ENCODE results near the gene CPSF7.

Gene CPSF7

DNA sequence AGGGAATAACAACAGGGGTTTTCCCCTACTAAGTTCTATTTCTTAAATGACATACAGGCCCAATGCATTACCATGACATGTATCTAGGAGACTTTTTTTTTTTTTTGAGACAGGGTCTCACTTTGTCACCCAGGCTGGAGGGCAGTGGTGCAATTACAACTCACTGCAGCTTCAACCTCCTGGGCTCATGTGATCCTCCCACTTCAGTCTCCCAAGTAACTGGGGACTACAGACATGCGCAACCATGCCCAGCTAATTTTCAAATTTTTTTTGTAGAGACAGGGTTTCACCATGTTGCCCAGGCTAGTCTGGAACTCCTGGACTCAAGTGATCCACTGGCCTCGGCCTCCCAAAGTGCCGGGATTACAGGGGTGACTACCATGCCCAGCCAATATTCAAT lies 7.5 kb downstream of the CPSF7 start:
- no peak overlapping the region for H3K4me3 ChIP-seq (ENCODE audit: control insufficient read depth, low read depth, low read length)
- TF ChIP-seq, protein P1, sequence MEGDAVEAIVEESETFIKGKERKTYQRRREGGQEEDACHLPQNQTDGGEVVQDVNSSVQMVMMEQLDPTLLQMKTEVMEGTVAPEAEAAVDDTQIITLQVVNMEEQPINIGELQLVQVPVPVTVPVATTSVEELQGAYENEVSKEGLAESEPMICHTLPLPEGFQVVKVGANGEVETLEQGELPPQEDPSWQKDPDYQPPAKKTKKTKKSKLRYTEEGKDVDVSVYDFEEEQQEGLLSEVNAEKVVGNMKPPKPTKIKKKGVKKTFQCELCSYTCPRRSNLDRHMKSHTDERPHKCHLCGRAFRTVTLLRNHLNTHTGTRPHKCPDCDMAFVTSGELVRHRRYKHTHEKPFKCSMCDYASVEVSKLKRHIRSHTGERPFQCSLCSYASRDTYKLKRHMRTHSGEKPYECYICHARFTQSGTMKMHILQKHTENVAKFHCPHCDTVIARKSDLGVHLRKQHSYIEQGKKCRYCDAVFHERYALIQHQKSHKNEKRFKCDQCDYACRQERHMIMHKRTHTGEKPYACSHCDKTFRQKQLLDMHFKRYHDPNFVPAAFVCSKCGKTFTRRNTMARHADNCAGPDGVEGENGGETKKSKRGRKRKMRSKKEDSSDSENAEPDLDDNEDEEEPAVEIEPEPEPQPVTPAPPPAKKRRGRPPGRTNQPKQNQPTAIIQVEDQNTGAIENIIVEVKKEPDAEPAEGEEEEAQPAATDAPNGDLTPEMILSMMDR (conservative IDR thresholded peaks at IDR 0.05; ENCODE audit: control insufficient read depth, insufficient read depth, low read depth, low read length) = no peak
- DNase-seq (ENCODE audit: low read depth) = no peak

DNA sequence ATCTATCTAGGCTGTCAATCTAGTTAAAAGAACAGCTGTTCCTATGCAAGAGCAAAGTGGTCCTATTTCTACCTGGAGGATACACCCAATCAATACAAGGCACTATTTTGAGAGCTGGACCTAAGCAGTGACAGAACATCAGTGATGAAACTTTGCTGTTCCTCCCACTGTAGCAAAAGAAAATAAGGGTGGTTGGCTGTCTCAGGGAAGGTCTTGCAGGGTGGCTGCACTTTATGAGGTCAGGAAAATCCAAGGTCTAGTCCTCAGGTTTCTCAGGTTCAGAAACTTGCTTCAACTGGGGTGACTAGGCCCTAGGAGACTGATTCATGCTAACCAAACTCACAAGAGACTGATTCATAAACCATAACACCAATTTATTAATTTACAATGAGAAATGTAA lies 11.6 kb downstream of the CPSF7 start:
- TF ChIP-seq, protein P1 (conservative IDR thresholded peaks at IDR 0.05; ENCODE audit: control insufficient read depth, insufficient read depth, low read depth, low read length) = no peak
- DNase-seq (ENCODE audit: low read depth) = peak; percentile 15

DNA sequence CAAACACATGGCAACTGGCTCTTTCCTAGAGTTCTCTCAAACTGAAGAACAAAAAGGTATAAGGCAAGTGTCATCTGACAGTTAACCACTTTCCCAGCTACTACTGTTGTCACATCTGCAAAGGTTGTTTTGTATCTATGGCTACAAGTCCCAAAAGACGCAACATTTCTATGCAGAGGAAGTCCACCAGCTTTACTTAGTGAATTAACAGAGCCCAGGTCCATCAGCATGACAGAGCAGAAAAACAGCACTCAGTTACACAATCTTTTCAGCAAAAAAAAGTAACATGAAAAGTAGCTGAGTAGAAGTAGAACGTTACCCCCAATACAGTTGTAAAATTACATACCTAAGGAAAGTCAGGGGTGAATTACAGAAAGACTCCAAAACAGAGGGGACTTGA lies 12.1 kb downstream of the CPSF7 start:
- DNase-seq (ENCODE audit: low read depth) = peak; percentile 28
- no peak overlapping the region for H3K4me3 ChIP-seq (ENCODE audit: control insufficient read depth, low read depth, low read length)
- TF ChIP-seq, protein P1 (conservative IDR thresholded peaks at IDR 0.05; ENCODE audit: control insufficient read depth, insufficient read depth, low read depth, low read length) = no peak

More for the DNA sequence above, 11.6 kb downstream of the CPSF7 start:
- no peak overlapping the region for H3K4me3 ChIP-seq (ENCODE audit: control insufficient read depth, low read depth, low read length)

DNA sequence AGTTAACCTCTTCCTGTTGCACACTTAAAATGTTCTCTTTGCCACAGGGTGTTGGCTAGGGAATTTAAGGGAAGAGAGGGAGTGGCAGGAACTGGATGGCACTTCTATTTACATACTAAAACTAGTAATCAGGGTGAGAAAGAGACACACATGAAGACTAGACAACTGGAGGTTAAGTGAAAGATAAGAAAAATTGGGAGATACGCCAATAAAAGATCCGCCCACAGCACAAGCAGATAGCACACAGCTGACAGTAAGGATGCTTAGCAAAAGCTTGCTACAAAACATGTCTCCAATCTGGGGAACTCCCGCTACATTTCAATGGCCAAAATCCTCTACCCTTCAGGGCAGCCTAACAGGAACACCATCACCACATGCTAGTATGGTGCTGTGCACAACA lies 12.8 kb downstream of the CPSF7 start:
- DNase-seq (ENCODE audit: low read depth) = no peak
- TF ChIP-seq, protein P1 (conservative IDR thresholded peaks at IDR 0.05; ENCODE audit: control insufficient read depth, insufficient read depth, low read depth, low read length) = no peak
- no peak overlapping the region for H3K4me3 ChIP-seq (ENCODE audit: control insufficient read depth, low read depth, low read length)

DNA sequence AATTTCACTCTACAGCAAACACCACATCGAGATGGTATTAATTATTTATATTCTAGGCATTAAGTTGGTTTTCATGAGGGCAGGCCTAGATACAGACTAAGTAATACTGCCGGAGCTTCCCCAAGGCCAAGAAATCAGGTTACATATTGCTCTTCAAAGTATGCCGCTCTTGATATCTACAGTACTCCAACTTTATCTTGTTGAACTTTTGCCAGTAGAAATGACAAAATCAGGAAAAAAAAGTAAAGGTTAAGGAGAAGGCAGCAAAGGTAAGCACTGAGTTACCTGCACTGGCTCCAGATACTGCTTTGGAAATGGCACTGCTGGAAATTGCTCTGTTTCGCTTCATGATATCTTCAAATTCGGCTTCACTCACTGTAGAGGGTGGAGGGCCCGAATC lies 14.4 kb downstream of the CPSF7 start:
- no peak overlapping the region for H3K4me3 ChIP-seq (ENCODE audit: control insufficient read depth, low read depth, low read length)
- TF ChIP-seq, protein P1 (conservative IDR thresholded peaks at IDR 0.05; ENCODE audit: control insufficient read depth, insufficient read depth, low read depth, low read length) = no peak
- no peak for DNase-seq (ENCODE audit: low read depth)

DNA sequence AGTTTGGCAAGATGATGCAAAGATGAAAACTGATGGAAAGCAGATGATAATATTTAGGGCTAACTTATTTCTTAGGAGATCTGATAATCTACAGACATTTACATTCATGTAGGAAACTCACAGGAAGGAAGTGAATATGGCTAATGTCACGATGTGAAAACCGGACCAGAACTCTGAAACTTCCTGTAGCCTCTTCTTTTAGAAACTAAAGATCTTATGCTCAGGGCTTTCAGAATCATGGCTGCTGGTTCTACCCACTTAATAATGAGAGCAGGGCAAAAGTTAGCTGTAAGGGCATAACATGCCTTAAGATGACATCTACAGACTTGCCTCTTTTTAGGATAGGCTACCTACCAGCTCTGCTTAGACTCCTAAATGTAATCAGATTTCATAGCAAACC lies 15.2 kb downstream of the CPSF7 start:
- no peak for DNase-seq (ENCODE audit: low read depth)
- TF ChIP-seq, protein P1 (conservative IDR thresholded peaks at IDR 0.05; ENCODE audit: control insufficient read depth, insufficient read depth, low read depth, low read length) = no peak
- H3K4me3 ChIP-seq (ENCODE audit: control insufficient read depth, low read depth, low read length) = no peak overlapping the region

DNA sequence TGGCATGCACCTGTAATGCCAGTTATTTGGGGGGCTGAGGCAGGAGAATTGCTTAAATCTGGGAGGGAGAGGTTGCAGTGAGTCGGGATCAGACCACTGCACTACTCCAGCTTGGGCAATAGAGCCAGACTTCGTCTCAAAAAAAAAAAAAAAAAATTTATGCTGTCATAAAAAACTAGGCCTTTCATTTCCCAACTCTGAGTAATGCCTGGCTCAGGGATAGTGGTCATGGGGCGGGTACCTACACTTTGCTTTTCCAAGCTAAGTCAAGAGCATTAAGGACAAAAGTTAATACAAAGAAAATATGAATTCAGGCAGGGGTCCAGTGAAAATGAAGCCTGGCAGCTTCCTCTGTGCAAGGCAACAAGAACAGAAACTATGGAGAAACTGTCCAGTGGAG lies 16.3 kb downstream of the CPSF7 start:
- DNase-seq (ENCODE audit: low read depth) = peak; percentile 70
- TF ChIP-seq, protein P1 (conservative IDR thresholded peaks at IDR 0.05; ENCODE audit: control insufficient read depth, insufficient read depth, low read depth, low read length) = no peak
- no peak overlapping the region for H3K4me3 ChIP-seq (ENCODE audit: control insufficient read depth, low read depth, low read length)
